HG02970 (cell line): ENCODE measurements around the gene FOXJ1.
"Not testable (repeated sequence)": the region's sequence is repeated elsewhere in the genome, so short reads cannot be mapped to it uniquely, and the experiment has no call there.

Experiments
- ATAC-seq: cut with Tn5 transposase; IDR thresholded peaks from one replicate; pipeline ENCODE4 v1.9.1; 2021; ENCODE audit warnings: mild to moderate bottlenecking, moderate library complexity, moderate number of reproducible peaks; ENCODE audit not compliant: unreplicated experiment, low FRiP score

FOXJ1 gene, protein sequence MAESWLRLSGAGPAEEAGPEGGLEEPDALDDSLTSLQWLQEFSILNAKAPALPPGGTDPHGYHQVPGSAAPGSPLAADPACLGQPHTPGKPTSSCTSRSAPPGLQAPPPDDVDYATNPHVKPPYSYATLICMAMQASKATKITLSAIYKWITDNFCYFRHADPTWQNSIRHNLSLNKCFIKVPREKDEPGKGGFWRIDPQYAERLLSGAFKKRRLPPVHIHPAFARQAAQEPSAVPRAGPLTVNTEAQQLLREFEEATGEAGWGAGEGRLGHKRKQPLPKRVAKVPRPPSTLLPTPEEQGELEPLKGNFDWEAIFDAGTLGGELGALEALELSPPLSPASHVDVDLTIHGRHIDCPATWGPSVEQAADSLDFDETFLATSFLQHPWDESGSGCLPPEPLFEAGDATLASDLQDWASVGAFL

DNA sequence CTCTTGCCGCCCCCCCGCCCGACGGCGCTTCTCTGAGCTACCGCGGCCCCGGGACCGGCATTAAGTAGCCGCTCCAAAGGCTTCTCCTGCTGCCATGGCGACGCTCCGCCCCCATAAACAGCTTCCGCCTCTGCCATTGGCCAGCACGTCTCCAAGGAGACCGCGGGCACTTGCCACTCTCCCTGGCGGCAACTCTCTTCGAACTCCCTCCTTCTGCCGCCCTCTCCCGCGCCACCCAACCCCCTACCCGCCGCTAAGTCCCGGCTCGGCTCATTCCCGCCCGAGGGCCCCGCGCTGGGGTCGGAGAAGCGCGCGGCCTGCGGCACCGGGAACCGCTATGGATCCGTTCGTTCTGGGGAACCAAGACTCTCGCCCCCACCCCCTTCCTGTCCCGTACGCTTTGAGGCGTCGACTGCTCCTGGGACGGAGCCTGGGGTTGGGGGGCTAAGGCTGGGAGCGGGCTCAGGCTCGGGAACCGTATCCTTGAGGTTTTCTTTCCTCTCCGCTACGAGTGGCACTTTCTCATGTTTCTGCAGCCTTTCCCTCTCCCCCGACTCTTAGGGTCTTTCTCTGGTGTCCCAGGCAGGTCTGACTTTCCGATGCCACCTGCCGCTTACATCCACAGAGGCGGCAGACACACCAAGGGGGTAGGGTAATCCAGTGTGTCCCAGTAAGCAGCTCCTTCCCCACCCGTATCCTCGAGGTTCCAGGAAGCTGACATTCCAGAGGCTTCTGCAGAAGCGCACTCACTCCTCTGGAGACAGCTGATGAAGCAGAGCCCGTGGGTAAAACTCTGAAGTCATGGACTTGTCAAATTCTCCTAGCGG is at the start of gene FOXJ1:
Gene FOXJ1 (minus strand): TSS at position 34 of the 827 bp plus-strand sequence. CDS start 850 bp downstream, outside the sequence.
- no peak for ATAC-seq

DNA sequence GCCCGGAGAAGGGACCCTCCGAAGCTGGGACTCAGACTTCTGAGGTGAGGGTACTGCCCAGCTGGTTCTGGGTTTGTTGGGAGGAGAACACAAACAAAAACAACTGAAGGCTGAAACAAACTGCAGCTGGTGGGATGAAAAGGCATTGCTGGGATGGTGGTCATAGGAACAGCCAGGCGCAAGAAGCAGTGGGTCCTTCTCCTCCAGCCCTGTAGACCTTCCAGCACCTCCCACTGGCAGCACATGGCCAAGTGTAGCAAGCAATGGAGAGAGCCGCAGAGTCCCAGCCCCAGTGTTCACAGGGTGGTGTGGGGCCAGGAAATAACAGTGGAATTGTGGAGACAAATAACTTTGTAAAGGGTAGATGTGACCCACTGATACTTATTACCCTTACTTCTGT is 48.7 kb upstream of the FOXJ1 start:
- ATAC-seq, result no peak

DNA sequence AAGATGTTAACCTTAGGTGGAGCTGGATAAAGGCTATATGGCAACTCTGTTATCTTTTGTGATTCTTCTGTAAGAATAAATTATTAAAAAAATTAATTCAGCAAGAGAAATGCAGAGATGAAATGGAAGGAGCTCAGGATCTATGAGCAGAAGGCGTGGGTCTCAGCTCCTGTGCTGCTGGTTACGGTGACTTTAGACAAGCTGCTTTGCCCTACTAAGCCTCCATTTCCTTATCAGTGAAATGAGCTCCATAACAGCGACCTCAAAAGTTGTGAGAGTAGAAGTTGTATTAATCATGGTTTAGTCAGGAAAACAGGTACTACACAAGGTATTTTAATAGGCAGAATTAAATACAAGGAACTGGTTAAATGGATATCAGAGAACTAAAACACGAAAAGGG is 48.2 kb upstream of the FOXJ1 start:
- ATAC-seq, result no peak

DNA sequence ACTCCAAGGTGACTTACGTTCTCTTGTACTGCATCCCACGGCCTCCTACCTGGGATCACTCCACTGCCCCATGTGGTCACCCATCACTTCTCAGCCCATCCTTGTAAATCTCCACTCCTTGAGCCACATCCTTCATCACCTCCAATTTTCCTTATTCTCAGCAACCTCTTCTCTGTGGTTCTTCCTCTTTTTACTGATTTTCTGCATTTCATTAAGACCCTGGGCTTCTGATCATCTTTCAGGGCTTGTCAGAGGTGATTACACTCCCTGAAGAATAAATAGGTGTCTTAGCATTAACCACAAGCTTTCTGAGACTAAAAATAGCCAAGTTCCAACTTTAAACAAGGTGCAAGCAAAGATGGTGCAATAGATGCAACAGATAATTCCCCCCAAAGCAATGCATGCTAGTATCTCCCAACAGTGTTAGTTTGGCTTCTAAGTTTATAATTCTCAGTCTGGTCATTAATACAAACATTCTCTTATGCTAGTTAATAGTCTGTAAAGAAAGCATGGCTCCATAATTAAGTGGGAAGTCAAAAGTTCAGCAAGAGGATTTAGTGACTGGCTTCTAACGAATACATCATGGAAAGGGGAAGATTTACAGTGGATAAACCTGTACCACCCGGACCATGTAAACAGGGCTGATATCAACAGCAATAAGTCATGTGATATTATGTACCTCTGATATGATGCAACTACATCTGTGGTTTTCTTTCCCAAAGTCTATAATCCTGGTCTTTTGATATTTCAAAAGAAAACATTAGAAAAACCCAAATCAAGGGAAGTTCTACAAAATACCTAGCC is 47.4 kb upstream of the FOXJ1 start:
- ATAC-seq, result no peak

DNA sequence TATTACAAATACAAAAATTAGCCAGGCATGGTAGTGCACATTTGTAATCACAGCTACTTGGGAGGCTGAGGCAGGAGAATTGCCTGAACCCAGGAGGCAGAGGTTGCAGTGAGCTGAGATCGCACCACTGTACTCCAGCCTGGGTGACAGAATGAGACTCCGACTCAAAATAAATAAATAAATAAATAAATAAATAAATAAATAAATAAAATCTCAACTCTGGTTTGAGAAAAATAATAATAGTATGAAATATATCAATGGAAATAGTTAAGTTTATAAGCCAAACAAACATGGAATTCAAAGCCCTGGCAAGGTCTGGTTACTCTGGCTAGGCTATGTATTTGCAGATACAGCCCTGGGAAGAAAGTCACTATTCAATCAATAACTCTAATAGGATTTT is 45.7 kb upstream of the FOXJ1 start:
- ATAC-seq, result not testable (repeated sequence)

DNA sequence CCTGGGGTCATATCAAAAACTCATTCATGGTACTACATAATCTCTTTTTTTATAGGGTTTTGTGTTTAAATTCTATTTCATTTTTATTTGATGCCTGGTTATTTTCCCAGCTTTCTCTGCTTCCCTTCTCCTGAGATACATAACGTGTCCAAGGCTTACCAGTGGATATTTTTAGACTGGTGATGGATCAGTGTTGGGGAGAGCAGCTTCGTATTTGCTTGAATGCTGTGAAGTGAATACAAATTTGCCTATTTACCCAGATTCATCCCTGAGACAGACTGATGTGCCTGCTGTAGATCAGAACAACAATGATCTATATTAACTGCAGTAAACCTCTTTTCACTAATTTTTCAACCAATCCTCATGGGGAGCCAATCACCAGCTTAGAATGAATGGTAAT is 43.2 kb upstream of the FOXJ1 start:
- no peak for ATAC-seq

DNA sequence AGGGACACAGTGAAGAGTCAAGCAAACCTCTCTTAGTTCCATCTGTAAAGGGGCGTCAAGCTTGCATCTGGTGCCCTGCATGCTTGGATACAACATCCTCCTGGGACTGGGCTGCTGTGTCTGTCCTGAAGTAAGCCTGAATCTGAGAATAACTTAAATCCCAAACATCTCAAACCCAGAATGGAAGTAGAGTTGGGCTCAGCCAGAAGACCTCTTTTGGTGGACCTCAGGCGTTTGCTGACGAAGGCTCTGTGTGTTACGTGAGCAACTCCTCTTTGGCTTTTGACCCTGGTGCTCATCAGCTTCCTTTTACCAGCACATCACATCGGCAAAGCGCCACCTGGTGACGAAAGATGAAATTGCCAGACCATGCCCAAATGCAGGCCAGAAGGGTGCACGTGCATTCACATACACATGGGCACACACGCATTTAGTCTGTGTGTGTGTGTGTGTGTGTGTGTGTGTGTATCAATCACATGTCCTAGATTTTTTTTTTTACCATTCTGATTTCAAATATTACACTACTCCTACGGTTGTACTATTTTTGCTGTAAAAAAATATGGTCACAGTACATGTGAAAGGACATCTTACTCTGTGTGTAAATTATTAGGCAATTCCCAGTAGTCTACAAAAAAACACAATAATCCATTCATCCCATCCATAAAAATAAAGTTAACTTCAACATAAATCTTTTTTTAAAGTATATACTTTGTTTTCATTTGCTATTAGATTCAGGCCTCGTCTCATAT is 41.1 kb upstream of the FOXJ1 start:
- ATAC-seq, result no peak

DNA sequence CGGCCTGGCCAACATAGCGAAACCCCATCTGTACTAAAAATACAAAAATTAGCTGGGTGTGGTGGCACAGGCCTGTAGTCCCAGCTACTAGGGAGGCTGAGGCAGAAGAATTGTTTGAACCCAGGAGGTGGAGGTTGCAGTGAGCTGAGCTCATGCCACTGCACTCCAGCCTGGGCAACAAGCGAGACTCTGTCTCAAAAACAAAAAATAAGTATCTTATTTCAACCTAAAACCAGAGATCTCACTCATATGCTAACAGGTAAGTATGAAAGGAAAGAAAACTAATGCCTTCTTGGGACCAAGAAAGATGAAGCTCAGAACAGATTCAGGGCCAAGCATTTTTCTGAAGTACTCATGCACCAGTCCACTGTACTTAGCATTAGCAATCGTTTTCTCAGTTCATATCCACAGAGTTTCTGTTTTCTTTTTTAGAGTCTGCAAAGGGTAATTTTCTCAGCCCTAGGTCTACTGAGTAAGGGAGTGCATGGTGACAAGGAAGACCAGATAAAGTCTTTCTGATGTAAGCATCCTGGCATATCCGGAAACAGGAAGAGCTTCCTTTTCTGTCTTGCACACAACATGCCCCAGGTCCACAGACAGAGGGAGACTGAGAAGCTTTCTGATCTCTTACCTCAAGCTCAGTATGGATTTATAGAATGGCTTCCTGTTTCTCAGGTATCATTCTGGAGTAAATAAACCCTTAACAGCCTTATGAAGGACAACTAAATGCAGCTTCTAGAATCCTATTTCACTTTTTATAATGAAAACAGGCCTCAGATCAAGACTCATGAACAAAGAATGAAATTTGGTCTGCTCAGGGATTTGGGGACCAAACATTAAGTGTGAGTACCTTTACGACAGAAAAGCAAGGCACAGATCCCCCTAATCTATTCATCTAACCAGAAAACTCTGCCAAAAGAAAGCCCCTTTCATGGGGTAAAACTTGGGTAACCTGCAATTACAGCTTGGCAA is 38.7 kb upstream of the FOXJ1 start:
- no peak for ATAC-seq

DNA sequence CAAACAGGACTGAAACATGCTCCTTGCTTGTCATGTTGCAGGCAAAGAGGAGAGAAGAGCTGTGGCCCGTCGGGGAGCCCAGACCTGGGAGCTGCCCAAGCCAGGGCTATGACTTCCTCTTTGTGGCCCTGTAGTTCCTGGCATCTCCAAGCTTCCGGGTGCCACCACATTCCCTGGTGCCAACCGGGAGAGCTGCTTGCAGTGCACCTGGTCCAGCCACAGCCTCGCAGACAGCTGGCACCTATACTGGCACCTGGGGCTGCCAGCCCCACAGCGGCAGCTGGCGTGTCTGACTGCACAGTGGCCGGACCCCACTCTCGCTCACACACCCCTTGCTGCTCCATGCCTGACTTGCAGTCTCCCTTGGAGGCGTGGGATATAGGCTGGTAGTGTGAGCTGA is 37.1 kb upstream of the FOXJ1 start:
- ATAC-seq, result no peak

DNA sequence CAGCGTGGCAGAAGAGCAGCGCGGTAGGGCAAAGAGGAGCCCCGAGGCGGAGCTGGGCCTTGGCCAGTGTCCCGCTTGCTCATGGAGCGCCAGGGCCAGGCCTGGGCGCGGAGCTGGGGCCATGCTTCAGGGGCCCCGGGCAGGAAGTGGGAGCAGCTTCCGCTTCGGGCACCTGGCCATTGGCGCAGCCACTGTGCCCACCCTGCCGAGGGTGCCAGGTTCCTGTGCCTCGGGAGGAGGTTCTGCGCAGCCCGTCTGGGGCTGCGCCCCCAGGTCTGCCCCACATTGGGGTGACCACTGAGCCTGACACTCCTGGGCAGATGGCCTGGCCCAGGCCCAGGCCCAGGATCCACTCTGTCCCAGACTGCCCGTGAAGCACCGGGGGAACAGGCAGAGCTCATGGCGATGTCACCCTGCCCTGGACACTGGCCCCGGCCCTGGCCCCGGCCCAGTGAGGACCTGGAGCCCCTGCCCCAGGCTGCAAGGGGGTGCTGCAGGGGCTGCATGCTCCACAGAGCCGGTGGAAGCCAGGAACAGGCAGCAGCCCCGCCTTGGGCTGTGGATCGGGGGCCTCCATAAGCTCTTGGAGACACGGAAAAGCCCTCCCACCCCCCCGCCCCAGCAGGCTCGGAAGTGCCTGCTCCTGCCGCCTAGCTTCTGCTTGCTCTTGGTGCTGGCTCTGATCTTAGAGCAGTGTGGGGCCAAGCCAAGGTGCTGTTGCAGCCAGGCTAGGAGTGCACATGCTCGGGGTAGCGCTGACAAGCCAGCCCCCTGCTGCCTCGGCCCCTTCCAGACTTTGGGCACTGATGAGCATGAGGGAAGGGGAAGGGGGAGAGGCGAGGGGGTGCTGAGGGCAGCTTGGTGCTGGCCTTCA is 35.9 kb upstream of the FOXJ1 start:
- no peak for ATAC-seq

DNA sequence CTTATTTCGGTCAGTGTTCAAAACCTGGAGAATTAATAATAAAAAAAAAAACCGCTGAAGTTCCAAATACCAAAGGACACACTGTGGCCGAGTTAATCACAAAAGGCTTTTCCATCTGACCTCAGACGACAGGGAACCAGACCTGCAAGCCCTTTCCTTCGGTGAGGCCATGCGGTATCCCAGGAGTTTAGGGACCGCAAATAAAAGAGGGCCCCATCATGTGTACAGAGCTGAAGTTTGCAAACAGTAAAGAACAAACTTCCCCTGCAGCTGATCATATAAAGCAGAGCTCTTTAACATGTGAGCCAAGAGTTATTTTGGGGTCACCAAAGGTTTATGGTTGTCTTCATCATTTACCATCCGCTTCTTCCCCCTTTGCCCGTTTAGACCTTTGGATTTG is 33.0 kb upstream of the FOXJ1 start:
- ATAC-seq, result no peak

DNA sequence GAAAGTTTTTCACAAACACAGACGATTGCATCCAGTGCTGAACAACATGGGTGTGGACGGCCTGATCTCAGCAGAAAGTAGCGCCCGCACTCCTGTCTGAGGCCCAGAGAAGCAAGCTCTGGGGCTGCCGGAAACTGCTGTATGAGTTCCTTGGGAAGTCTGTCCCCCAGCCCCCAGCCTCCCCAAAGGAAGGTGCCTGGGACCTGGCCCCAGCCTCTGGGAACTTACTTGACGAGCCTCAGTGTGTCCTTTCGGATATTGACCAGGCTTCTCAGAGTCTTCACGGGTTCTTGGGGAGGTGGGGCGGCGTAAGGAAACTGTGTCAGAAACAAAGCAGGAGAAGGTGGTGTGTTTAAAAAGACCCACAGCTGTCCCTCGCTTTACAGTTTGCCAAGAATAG is 32.4 kb upstream of the FOXJ1 start:
- ATAC-seq, result no peak

DNA sequence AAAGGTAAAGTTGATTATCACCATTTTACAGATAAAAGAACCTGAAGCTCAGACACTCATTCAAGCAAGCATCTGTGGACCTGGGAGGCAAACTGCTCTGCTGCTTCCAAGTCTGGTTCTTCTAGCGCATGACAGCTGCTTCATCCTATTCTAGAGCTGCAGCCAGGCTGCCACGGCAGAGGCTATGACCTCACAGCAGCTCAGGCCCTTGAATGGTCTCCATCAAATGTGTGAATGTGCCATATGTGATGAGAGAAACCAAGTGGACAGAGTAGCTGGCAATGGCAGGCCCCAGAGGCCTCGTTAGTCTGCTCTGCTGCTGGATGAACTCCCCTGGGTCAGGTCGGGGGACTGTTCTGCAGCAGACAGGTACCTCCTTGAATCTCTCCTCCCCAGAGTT is 30.7 kb upstream of the FOXJ1 start:
- ATAC-seq, result no peak

DNA sequence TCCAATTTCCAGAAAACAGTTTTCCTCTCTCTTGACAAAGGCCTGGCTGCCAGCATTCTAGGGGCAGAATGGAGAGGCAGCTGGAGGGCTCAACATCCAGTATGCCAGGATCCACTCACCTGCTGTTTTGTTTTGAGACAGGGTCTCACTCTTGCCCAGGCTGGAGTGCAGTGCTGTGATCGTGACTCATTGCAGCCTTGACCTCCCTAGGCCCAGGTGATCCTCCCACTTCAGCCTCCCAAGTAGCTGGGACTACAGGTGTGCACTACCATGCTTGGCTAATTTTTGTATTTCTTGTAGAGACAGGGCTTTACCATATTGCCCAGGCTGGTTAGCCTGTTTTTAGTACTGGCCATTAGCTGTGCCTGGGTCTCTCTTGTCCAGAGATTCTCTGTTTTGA is 29.1 kb upstream of the FOXJ1 start:
- no peak for ATAC-seq

DNA sequence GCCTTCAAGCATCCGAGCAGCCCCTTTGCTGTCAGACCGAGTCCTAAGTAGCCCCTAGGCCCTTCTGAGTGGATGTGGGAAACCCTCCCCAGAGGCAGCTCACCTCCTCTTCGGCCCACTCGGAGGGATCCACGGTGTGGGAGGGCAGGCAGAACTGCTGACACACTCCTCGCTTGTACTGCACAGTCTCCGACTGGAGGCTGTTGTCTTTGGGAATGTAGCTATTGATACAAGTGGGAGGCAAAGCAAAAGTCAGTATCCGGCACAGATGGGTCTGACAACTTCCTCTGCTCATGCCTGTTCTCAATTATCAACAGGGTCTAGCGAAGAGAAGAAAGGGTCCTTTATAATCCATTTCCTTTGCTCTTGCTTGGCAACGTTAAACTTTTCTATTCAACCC is 25.9 kb upstream of the FOXJ1 start:
- ATAC-seq, result no peak

DNA sequence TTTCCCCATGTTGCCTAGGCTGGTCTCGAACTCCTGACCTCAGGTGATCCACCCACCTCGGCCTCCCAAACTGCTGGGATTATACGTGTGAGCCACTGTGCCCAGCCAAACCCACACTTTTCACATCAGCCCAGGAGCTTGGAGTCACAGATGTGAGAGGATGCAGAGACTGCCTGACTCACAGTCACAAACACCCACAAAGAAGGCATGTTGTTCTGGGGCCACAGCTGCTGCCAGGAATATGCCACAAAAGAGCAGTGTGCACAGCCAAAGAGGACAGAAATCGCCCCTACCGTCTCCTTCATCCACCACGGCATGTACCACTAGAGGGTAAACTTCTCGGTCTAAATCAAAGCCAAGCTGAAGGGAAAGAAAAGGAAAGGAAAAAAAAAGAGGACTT is 25.1 kb upstream of the FOXJ1 start:
- ATAC-seq, result no peak

DNA sequence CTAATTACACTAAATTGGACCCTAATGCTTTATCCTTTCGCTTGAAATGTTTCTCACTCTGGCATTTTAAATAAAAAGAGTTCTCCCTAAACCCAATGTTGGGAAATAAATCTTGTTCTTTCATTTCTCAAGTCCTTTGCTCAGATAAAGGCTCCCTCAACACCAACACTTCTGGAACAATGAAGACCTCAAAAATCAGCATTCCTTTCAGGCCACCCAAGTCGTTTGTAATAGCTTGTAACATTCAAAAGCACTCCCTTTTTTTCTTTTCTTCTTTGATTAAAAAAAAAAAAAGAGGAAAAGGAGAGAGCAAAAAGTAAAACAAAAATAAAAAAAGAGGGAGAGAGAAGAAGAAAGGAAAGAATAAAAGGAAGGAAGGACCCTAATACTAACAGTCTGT is 23.3 kb upstream of the FOXJ1 start:
- no peak for ATAC-seq

DNA sequence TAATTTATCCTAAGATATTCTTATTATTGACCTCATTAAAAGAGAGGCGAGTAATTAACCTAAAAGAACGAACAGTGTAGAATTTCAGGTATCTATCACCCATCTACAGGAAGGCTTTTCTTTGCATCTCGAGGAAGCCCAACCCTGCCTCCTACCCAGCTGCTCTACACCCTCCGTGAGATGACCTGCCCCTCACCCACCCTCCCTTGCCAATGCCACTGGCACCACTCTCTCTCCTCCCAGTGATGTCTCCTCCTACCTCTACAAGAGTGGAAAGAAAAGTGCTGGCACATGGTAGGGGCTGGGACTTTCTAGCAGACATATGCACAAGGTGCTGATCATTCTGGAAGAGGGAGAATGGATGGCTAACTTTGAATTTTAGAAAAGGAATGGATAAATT is 22.9 kb upstream of the FOXJ1 start:
- no peak for ATAC-seq
